Renal cortex interstitium (tissue), 11 donors: ENCODE measurements around the gene CDC42BPA. TPM values are rescaled to one million over a fixed set of nuclear protein-coding genes. Genes with fewer than 3 reads are reported as not detected.
"Not testable (repeated sequence)": the region's sequence is repeated elsewhere in the genome, so short reads cannot be mapped to it uniquely, and the experiment has no call there.

Experiments
- DNase-seq, 11 donors: peaks; one replicate each; pipeline ENCODE4 v3.0.0-alpha.2; 2013; ENCODE audit warnings: low read depth in 9 of 11, low spot score in 4 of 11; ENCODE audit errors: extremely low read depth in 1 of 11
- polyA plus RNA-seq, 3 donors: library from polyadenylated mRNA; unstranded; fragments of 120-200 nt; gene quantifications; one replicate each; pipeline ENCODE4 v1.2.1, GENCODE V29; 2013; ENCODE audit not compliant: insufficient read length in 3 of 3

Gene CDC42BPA
- polyA plus RNA-seq, 3 donors = 38.6 to 41.9 (median 40.5) TPM

- no peak for DNase-seq
These were observed 352.5 kb downstream of the CDC42BPA start for GRCh38 chr1:226965581-226966440.

GRCh38 chr1:226964611-226965486 is 353.4 kb downstream of the CDC42BPA start:
- no peak for DNase-seq

GRCh38 chr1:226964068-226964425 is 354.2 kb downstream of the CDC42BPA start:
- no peak for DNase-seq

DNA sequence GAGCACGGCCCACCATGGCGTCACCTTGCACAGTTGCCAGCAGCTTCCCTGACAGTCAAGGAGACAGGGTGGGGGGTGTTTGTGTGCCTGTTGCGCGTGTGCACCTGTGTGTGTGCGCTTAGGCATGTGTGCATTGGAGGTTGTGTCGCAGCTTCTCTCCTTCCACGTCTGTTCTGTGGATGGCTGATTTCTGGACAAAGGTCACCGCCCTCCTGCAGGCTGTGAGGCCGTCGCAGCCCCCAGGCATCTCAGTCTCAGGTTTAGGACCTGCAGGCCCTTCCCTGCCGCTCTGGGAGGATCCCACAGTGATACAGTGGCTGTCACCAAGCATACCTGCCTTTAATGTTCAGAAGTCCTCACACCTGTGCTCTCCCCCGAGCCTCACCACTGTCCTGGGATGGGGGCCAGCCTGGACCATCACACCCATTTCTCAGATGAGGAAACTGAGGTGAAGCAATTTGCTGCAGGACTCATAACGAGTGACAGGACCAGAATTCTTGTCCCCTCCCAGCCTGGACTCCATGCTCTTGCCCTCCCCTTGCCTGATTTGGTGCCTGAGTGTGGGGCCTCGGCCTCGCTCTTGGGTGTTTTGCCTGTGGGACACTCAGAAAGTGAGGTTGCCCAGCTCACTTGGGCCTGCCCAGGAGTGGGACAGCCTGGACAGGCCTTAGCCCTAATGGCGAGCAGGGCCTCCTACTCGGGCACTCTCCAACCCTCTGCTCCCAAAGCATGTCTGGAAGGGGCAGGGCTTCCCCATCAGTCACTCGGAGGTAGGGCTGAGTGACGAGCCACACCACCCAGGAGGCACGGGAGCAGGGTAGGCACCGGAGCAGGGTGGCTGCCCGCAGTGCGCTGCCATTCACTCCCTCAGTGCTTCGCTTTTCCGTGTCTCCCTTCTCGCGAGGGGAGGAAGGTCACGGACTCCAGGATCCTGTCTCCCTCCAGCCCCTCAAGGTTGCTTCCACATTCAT is 355.6 kb downstream of the CDC42BPA start:
- DNase-seq = no peak

DNA sequence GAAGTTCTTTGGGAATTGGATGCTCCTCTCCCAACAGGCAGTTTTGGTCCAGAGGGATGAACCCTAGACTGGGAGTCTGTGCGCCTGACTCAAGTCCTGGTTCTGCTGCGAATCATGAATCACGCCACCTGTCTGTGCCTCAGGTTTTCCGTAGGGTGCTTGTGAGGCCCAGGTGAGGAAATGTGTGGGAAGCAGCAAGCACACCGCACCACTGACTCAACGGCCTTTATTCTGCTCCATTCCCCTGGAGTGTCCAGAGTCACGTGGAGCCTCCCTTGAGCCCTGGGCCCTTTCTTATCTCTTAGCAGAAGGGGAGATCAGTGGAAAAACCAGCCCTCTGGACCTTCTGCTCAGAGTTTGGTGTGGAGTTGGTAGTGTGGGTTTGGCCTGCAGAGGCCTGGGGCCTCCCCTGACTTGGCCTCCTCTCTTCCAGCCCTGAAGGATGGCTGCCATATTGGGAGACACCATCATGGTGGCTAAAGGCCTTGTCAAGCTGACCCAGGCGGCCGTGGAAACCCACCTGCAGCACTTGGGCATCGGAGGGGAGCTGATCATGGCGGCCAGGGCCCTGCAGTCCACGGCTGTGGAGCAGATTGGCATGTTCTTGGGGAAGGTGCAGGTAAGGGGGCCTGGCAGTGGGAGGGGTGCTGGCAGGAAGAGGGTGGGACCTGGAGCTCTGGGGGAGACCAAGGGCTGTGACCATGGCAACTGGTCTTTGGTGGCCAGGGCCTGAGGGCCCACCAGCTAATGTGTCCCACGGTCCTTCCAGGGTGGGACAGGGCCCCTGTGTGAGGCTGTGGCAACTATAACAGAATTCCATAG is 357.1 kb downstream of the CDC42BPA start:
- no peak for DNase-seq

GRCh38 chr1:226960256-226960655 is 358.0 kb downstream of the CDC42BPA start:
- DNase-seq = no peak

DNA sequence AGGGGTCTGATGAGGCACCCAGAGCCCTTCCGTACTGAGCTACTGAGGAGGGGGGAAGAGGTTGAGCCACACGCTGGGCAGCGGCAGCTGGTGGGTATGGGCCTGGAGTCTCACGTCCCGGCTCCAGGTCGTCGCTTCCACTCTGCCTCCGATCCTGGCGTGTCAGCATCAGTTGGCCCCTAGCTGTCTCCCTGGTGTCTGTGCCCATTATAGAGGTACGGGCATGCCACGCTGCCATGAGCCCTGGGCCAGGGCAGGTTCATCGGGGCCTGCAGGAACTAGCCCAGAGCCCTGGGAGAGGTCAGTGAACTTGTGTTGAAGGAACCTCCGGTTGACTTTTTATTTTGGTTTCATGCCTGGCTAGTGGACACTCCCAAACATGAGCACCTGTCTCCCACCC is 360.0 kb downstream of the CDC42BPA start:
- DNase-seq = no peak

- DNase-seq = no peak
These were observed 360.6 kb downstream of the CDC42BPA start for GRCh38 chr1:226957714-226958113.

GRCh38 chr1:226956942-226957713 is 361.2 kb downstream of the CDC42BPA start:
- no peak for DNase-seq

DNA sequence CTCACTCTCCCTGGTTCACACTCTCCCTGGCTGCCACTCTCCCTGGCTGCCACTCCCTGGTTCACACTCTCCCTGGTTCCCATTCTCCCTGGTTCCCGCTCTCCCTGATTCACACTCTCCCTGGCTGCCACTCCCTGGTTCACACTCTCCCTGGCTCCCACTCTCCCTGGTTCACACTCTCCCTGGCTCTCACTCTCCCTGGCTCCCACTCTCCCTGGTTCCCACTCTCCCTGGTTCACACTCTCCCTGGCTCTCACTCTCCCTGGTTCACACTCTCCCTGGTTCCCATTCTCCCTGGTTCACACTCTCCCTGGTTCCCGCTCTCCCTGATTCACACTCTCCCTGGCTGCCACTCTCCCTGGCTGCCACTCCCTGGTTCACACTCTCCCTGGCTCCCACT is 362.4 kb downstream of the CDC42BPA start:
- DNase-seq = not testable (repeated sequence)

GRCh38 chr1:226954777-226955176 is 363.5 kb downstream of the CDC42BPA start:
- no peak for DNase-seq

DNA sequence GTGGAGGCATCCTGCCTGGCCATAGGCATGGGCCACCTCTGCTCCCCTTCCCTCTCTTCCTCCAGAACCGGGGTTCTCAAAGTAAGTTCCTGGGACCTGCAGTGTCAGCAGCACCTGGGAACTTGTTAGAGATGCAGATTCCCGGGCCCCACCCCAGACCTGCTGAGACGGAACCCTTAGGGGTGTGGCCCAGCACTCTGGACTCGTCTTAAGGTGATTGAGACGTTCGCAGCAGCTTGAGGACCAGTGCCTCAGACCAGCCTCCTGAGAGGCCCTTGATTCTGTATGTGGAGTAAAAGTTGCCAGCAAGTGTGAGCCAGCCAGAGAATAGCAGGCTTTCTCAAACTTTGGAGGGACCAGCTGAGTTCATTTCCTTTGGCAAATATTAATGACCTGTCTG is 364.0 kb downstream of the CDC42BPA start:
- DNase-seq = no peak

- DNase-seq = no peak
These were observed 365.0 kb downstream of the CDC42BPA start for GRCh38 chr1:226953175-226953800.

GRCh38 chr1:226952118-226952441 is 366.2 kb downstream of the CDC42BPA start:
- DNase-seq = no peak

- no peak for DNase-seq
These were observed 366.8 kb downstream of the CDC42BPA start for GRCh38 chr1:226951286-226952117.

- no peak for DNase-seq
These were observed 367.4 kb downstream of the CDC42BPA start for GRCh38 chr1:226950871-226951270.
